Epithelial cell of proximal tubule (primary cell): ENCODE data around the gene AUTS2. TPM values are rescaled to one million over a fixed set of nuclear protein-coding genes. Genes with fewer than 3 reads are reported as not detected.

Source experiments
- DNase-seq: peaks from one replicate; pipeline ENCODE4 v3.0.0-alpha.2; 2011; ENCODE audit warnings: low read depth
- H3K4me3 ChIP-seq: 2 replicates; pipeline ENCODE4 v1.5.1; 2011; ENCODE audit warnings: low read depth, mild to moderate bottlenecking, low read length
- total RNA-seq: library from RNA; depleted of rRNA; stranded (reverse); fragments of >200 nt; gene quantifications from 2 replicates; pipeline ENCODE4 v1.2.3, GENCODE V29; 2015
- TF ChIP-seq, protein P1 (sequence below): conservative IDR thresholded peaks from 2 replicates; pipeline ENCODE4 v1.5.1; 2012; ENCODE audit warnings: low read depth, mild to moderate bottlenecking, low read length

The AUTS2 gene
- total RNA-seq, 1 donor from 2014 or later: 10.0 TPM

DNA sequence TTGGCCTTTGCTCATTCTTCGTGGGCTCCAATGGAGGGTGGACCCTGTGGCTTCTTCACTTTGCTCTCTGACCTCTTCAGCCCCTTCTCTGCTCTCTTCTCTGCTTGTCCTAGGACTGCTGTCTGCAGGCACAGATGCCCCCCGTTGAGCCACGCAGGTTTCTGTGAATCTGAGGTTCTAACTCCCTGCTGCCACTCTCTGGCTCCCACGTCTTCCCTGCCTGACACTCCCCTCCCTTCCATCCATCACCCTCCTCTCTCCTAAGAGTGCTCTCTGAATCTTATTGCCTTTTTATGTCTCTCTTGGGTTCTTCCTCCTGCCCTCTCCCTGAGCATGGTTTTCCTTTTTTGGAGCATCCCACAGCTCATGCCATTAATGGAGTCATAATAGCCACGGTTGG, 1034.1 kb downstream of the AUTS2 start:
- H3K4me3 ChIP-seq: no peak overlapping the region
- DNase-seq: no peak
- TF ChIP-seq, protein P1, sequence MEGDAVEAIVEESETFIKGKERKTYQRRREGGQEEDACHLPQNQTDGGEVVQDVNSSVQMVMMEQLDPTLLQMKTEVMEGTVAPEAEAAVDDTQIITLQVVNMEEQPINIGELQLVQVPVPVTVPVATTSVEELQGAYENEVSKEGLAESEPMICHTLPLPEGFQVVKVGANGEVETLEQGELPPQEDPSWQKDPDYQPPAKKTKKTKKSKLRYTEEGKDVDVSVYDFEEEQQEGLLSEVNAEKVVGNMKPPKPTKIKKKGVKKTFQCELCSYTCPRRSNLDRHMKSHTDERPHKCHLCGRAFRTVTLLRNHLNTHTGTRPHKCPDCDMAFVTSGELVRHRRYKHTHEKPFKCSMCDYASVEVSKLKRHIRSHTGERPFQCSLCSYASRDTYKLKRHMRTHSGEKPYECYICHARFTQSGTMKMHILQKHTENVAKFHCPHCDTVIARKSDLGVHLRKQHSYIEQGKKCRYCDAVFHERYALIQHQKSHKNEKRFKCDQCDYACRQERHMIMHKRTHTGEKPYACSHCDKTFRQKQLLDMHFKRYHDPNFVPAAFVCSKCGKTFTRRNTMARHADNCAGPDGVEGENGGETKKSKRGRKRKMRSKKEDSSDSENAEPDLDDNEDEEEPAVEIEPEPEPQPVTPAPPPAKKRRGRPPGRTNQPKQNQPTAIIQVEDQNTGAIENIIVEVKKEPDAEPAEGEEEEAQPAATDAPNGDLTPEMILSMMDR: no peak

DNA sequence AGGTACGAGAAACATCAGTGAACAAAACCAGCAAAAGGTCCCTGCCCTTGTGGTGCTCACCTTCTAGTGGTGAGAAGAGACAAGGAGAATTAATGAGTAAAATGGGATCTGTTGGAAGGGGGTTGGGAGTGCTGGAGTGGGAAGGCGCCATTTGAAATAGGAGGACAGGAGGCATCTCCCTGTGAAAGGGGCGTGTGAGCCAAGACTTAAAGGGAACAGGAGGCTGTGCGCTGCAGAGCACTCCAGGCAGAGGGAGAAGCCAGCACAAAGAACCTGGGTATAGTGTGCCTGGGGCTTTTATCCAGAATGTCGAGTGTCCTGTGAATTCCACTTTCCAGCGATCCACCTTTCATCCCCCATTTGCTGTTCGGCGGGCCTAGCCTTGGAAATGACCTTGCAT, 1035.8 kb downstream of the AUTS2 start:
- TF ChIP-seq, protein P1: no peak

DNA sequence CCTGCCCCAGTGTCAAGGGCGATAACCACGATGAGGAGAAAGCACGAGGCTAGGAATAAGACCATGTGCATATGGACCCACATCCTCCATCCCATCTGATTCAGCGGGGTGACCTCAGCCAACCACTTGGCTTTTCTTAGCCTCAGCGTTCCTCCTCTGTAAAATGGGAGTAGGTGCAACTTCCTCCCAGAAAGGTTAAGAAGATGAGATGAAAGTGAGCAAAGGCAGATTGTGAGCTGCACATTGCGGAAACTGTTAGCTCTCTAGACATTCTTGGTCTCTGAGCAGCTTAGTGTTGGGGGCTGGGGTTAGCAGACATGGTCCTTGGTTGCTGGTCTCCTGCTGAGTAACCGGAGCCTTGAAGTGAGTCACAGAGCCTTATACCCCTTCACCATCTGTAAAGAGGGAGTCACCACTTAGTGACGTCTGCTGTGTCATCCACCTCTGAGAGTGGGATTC, 1036.4 kb downstream of the AUTS2 start:
- no peak for DNase-seq
- H3K4me3 ChIP-seq: no peak overlapping the region
- TF ChIP-seq, protein P1: no peak

More for the DNA sequence above, 1035.8 kb downstream of the AUTS2 start:
- DNase-seq: no peak
- no peak overlapping the region for H3K4me3 ChIP-seq

DNA sequence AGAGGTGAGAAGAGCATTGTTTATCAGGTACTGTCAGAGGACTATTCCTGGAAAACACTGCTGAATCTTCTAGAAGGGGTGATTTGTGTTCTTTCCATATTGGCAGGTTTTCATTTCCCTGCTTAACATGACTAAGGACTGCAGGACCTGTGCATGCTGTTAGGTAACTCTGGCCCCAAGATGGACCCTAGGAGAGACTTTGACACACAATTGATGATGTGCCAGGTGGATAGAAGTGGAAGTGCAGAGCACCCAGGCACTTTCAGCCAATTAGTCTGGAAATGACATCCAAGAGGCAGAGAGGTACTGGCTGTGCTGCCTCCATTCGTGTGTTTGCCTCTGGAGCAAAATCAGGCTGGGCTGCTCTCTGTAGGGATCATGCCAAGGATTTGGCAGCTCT, 1037.4 kb downstream of the AUTS2 start:
- DNase-seq: no peak
- no peak overlapping the region for H3K4me3 ChIP-seq
- TF ChIP-seq, protein P1: no peak

DNA sequence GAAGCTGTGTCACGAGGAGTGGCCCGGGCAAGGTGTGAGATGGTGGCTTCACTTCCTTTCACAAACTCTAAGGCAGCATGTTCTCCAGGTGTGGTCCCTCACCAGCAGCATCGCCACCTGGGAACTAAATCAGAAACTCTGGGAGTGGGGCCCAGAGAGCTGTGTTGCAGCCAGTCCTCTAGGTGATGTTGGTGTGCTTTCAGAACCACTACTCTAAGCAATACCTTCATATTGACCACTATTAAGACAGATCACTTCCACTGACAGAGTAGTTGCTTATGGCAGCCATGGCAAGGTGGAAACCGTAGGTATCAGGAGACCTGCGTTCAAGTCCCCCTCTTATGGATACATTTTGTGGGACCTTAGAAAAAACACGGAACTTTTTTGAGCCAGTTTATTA, 1037.9 kb downstream of the AUTS2 start:
- no peak overlapping the region for H3K4me3 ChIP-seq
- DNase-seq: no peak
- TF ChIP-seq, protein P1: no peak

DNA sequence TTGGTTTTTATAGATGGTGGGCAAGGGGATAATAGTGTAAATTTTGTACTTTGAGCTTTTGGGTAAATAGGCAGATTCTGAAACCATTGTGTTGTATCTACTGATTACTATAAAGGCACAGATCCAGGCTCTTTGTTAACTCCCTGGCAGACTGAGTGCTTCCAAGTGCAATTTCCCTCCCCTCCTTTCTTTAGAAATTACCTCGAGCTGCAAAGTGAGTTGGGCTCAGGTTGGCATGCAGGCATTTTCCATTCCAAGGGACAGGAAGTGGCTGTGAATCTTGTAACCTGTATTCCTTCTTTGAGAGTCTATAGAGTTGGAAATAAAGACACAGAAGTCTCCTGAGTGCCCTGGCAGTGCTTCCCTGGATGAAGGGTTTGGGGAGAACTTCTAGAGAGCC, 1039.5 kb downstream of the AUTS2 start:
- TF ChIP-seq, protein P1: no peak
- no peak overlapping the region for H3K4me3 ChIP-seq
- no peak for DNase-seq
